ENCODE results near the gene LYPD6. TPM values are rescaled to one million over a fixed set of nuclear protein-coding genes. Genes with fewer than 3 reads are reported as not detected.
"Not testable (repeated sequence)": the region's sequence is repeated elsewhere in the genome, so short reads cannot be mapped to it uniquely, and the experiment has no call there.

Gene LYPD6
- polyA plus RNA-seq, 3 donors, result 15.4 to 18.2 (median 17.3) TPM

DNA sequence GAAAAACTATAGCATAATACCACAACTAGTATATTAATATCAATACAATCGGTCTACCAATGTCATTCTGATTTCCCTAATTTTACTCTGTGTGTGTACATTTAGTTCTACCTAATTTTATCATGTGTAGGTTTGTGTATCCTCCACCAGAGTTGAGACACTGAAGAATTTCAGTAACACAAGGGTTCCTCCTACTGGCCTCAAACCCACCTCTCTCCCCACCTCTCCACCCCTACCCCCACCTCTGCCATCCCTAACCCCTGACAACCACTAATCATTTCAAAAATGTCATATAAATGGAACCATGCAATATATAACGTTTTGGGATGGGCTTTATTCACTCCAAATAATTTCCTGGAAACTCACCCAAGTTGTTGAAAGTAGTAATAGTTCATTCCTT lies 117.9 kb downstream of the LYPD6 start:
- no peak for DNase-seq

- no peak for DNase-seq
Observed at GRCh38 chr2:149449017-149449416, 118.6 kb downstream of the LYPD6 start.

GRCh38 chr2:149451417-149452165 lies 121.2 kb downstream of the LYPD6 start:
- no peak for DNase-seq

DNA sequence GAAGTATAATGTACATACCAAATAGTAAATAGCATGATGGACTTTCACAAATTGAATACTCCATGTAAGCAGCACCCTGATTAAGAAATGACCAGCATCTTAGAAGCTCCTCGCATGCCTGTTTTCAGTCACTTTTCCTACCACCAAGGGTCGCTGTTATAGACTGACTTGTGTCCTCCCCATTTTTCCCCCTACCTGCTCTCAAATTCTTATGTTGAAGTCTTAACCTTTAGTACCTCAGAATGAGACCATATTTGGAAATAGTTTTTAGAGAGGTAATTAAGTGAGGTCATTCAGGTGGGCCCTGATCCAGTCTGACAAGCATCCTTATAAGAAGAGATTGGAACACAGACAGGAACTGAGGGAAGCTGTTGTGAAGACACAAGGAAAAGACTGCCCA lies 125.9 kb downstream of the LYPD6 start:
- no peak for DNase-seq

DNA sequence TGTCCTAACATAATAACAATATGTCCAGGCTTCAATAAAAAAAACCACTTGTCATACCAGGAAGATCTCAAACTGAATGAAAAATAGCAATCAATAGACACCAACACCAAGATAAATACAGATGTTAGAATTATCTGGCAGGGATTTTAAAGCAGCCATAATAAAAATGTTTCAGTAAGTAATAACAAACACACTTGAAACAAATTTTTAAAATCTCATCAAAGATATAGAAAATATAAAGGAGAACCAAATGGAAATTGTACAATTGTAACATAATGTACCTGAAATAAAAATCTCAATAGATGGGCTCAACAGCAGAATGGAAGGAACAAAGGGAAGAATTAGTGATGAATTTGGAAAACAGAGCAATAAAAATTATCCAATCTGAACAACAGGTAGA lies 128.1 kb downstream of the LYPD6 start:
- no peak for DNase-seq

GRCh38 chr2:149463328-149464002 lies 133.1 kb downstream of the LYPD6 start:
- no peak for DNase-seq

DNA sequence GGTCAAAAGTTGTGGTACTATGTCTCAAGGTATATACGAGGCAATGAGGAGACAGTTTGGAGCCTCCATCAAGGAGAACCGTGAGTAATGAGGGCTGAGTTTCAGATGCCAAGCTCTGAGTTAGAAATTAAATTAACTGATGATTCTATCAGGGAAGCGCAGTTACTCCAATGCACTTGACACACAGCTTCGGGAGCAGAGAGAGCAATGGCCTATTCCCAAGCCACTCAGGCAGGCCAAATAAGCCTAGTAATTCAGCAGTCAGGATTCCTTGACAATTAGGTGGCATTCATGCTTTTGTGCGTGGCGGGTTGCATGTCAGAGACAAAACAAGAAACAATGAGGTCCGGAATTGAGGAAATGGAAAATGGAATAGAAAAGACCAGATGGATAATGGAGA lies 134.0 kb downstream of the LYPD6 start:
- DNase-seq, result no peak

DNA sequence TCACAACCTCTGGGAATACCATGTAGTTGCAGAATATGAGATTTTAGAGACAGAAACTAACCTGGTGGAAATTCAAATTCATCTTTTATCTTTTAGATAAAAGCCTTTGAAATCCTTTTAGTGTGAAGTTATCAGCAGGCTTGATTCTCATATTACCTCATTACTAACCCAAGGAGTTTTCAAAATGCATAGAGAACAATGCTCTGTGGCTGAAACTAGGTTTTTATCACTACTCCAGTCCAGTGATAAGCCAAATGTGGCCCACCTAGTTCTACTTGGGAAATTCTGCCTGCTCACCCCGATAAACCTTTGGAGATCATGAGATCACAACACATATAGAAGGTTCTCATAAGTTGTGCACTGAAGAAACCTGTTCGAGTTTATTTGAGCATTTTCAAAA lies 135.5 kb downstream of the LYPD6 start:
- no peak for DNase-seq

- peak; percentile 36 for DNase-seq
Observed at GRCh38 chr2:149466635-149467034, 136.2 kb downstream of the LYPD6 start.

GRCh38 chr2:149467436-149467835 lies 137.0 kb downstream of the LYPD6 start:
- peak; percentile 60 for DNase-seq

DNA sequence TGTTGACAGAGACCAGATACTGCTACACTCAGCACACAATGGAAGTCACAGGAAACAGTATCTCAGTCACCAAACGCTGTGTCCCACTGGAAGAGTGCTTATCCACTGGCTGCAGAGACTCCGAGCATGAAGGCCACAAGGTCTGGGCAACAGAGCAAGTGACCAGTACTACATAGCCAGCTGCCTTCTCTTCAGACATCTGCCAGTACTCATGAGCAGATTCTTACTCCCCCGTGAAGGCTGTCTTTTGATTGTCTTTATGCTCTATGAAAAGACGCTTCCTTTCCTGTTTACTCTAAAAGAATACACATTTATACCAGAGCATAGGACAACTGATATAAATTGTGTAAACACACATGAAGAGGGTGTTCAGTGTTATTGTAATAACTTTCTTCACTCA lies 138.2 kb downstream of the LYPD6 start:
- no peak for DNase-seq

DNA sequence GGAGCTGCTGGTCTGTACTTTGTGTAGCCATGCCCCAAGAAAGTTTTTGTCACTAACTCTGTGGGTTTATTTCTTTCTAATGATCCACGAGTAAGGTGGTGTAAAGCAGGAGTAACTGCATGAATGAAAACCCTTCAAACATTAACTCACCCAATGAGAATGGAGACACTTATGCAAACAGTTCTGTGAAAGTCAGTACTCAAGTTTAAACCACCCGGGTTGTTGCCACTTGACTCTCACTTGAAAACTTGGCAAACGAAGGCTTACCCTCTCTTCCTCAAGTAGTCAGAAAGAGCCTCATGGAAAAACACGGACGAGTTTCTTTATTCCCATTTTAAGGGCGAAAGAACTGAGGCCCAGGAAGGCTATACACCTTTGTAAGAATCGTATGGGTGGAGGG lies 139.7 kb downstream of the LYPD6 start:
- DNase-seq, result no peak

- no peak for DNase-seq
Observed at GRCh38 chr2:149472413-149472812, 142.0 kb downstream of the LYPD6 start.

DNA sequence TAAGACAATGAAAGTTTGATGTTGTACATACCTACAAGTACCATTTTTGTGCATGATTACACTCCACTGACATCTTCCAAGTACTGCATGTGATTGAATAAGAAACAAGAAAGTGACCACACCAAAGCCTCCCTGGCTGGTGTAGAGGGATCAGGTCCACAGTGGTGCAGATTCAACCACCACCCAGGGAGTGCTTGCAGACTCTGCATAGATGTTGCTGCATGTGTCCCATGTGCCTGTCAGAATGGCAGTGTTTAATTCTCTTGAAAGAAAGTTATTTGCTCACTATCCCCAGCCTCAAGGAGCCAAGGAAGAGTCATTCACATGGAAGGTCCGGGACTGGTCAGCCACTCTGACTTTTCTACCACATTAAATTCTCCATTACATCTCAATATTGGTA lies 142.7 kb downstream of the LYPD6 start:
- no peak for DNase-seq

DNA sequence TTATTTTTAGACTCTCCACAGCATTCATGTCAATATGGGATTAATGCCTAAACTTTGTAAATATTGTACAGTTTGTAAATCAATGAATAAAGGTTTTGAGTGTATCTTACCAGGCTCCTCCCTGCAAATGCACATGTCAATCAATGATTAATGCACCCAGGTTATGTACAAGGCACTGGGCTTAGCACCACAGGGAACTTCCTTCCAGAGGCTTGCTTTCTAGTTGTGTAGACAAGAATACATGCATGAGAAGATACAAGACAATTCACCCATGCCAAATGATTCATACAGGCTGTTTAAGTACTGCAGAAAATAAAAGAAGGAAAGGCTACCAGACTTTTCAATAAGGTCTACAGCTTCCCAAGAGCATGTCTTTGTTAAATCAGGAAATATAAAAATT lies 143.1 kb downstream of the LYPD6 start:
- DNase-seq, result no peak

DNA sequence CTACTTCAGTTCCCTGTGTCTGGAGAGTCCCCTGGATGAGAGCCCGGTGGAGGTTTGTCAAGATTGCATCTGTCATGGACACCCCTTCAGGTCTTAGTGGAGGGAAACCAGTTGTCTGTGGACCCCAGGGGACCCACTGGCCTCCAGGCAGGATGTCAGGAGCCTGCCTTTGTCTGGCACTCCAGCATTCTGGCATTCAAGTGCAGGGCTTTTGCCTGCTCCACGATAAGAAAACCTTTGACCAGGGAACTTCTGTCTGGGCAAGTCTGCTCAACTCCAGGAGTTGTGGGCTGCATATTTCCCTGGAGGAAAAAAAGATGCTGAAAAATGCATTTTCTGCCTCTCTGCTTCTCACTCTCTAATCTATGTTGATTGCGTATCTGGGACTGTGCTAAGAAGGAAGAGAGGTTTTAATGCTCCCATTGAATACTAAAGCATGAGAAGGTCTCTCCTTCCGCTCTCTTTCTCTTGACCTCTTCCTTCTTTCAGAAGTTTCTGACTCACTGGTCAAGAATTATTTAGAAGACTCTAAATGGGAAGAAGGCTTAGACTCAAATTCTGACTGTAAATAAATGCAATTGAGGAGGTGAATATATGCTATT lies 152.7 kb downstream of the LYPD6 start:
- DNase-seq, result no peak

DNA sequence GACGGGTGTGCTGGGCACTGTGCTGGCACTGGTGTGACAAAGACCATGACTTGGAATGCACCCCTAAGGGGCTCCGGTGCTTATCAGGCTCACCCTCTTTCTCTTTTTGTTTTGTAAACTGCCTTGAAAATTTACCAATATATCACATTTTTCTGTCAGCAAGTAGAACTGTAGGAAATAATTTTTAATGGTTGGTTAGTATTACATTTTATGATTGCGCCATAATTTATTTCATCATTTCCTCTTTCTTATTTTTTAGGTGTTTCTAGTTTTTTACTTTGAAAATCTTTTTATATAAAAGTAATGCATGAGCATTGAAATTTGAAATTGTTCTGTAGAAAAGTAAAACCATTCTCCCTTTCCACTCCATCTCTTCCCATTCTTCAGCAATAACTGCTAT lies 156.3 kb downstream of the LYPD6 start:
- no peak for DNase-seq

- DNase-seq, result no peak
Observed at GRCh38 chr2:149487189-149487588, 156.8 kb downstream of the LYPD6 start.

DNA sequence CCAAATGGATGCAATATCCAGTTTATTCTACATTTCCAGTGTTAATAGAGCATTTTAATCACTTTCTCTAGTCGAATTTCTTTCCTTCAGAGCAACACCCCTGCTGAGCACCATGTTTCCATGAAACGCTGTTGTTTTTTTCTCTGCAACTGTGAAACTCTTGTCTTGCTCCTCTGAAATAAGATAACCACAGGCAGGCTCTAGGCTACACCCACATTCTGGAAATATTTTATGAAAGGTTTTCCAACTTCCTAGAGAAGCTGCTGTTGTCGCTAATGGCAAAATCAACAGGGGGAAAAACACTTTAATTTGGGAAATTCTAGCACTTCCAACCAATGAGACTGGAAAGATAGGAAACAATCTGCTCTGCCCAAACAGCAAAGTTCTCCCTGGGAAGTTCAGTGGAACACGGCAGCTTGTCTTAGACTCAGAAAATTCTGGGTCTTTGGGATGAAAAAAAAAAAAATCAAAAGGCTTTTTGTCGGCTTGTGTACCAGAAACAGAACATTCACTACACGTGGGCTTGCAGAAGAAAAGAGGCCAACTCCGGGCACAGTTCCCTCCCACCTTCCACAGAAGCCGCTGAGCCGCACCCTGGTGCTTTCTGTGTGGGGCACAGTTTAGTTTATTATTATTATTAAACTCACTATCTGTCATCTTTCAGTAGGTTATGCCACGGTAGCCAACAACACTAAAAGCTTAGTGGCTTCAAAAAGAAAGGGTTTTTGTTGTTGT lies 158.5 kb downstream of the LYPD6 start:
- no peak for DNase-seq

DNA sequence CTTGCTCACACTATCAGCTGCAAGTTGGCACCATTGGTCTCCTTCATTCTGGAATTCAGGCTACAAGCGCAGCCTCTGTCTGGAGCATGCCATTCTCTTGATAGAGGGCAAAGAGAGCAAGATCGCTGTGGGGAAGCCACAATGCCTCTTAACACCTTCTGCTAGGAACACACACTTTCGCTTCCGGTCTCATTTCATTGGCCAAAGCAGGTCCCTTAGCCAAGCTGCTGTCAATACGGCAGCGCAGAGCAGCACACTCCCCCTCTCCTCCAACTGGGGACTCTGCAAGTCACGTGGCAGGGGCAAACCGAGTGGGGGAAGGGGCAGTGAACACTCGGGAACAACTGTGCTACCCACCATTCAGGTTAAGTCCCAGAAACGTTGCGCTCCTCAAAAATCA lies 159.1 kb downstream of the LYPD6 start:
- DNase-seq, result no peak

DNA sequence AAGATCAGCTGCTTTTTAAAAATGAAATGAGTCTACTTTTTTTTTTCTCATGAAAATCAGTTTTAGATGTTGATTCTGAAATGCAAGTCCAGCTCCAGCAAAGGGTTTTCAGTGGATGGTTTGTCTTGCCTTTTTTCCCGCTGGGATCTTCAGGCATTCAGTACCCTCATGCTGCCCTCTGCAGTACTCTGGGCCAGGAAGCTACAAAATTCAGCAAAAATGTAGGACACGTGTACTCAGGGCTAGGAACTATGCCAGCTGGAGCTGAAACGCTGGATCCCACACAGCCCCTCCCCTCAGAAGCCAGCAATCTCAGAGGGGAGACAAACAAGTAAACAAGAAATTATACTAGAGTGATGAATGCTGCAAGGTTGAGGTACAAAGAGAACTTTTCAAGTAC lies 159.9 kb downstream of the LYPD6 start:
- no peak for DNase-seq

GRCh38 chr2:149492923-149493322 lies 162.5 kb downstream of the LYPD6 start:
- no peak for DNase-seq

DNA sequence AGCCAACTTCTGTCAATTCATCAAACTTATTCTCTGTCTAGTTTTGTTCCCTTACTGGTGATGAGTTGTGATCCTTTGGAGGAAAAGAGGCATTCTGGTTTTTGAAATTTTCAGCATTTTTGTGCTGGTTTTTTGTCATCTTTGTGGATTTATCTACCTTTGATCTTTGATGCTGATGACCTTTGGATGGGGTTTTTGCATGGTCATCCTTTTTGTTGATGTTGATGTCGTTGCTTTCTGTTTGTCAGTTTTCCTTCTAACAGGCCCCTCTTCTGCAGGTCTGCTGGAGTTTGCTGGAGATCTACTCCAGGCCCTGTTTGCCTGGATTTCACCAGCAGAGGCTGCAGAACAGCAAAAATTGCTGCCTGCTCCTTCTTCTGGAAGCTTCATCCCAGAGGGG lies 168.8 kb downstream of the LYPD6 start:
- not testable (repeated sequence) for DNase-seq
